HG03565 (cell line): ENCODE data around the gene RABGAP1.

Experiments
- ATAC-seq: cut with Tn5 transposase; IDR thresholded peaks from one replicate; pipeline ENCODE4 v1.9.1; 2021; ENCODE audit warnings: mild to moderate bottlenecking, moderate library complexity; ENCODE audit not compliant: unreplicated experiment

The RABGAP1 gene

DNA sequence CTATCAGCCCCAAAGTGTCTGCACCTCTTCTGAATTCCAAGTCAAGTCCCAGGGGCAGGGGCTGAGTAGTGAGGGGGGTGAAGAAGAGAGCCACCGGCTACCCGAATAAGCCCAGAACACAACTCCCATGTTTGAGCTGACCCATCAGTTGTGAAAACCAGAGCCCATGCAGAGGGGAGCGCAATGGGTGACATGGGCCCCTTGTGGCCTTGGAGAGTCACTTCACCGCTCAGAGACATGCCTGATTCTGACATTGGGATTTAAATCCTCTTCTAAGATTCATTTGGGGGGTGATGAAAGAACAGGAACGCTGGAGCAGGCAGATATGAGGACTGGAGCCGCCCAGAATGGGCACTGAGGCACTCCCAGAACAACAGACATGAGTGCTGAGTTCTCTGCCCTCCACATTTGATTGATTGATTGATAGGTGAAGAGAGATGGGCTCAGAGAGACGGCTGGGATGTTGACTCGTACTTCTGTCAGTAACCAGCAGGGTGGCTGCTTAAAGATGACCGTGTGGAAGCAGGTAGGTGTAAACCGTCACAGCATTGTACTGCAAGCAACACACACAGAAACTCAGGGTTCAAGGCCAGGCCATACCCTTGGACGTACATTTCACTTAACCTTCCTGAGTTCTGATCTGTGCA, 166.9 kb downstream of the RABGAP1 start:
- ATAC-seq: no peak

- ATAC-seq: no peak
Measured at GRCh38 chr9:123108976-123109375, 168.2 kb downstream of the RABGAP1 start.

GRCh38 chr9:123109540-123110279, 168.9 kb downstream of the RABGAP1 start:
- no peak for ATAC-seq

- no peak for ATAC-seq
Measured at GRCh38 chr9:123111427-123112014, 170.7 kb downstream of the RABGAP1 start.

- ATAC-seq: no peak
Measured at GRCh38 chr9:123112015-123112975, 171.5 kb downstream of the RABGAP1 start.

DNA sequence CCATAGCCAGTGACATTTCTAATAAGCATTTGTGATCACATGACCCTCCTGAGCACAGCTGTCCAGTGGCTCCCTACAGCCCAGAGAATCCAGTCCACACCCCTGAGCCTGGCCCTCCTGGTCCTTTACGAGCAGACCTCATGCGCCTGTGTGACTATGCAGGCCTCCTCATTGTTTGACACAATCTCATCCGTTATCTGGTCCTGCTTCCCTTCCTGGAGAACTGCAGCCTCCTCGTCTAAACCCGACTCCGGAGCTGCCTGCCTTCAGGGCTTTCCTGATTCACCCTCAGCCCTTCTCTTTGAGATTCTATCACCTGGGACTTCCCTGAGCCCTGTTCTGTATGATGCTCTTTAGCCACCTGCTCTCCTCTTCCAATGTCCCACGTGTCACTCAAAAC, 172.4 kb downstream of the RABGAP1 start:
- ATAC-seq: no peak

DNA sequence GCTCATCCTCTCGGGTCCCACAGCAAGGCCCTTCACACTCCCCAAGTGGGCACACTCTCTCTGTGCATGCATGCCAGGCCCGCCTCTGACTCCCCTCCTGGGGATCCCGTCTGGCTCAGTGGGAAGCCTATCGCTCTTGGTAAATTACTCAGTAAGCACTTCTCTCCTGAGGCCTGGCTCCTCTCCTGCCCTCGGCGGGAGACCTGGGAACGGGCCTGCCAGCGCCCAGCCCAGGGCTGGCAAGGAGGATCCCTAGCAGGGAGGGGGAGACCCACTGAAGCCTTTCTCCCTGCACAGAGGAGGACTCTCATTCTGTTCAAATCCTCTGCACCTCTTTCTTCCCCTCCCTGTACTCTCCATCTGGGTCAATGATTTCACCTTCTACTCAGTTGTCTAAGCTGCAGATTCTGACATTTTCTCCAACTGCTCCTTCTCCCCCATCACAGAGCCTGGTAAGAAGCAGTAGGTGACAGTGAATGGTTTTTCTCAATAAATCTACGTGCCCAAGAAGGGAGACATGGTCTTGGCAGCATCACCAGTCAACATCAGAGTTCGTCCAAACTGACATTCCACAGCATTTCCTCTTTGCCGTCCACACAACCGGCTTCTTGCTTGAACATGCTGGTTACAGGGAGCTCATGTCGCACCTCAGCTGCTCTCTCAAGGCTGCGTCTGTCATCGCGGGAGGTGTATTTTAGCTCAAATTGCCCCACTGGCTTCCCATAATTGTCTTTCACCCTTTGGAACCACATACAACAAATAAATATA, 174.5 kb downstream of the RABGAP1 start:
- no peak for ATAC-seq

- no peak for ATAC-seq
Measured at GRCh38 chr9:123116036-123116435, 175.2 kb downstream of the RABGAP1 start.

DNA sequence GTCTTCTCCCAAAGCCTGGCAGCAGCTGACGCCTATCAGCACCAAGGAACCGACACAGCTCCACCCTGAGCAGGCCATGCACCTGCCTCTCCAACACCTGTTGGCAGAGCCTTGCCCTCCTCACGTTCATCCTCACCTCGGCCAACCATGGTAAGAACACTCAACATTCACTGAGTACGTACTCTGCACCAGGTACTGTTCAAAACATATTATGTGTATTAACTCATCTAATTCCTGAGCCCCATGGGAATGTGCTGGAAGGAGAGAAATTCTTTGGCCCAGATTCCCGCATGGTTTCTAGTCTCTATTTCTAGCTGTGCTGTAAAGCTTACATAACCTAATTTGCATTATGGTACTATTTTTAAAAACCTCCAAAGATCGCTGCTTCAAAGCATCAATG, 178.7 kb downstream of the RABGAP1 start:
- no peak for ATAC-seq

DNA sequence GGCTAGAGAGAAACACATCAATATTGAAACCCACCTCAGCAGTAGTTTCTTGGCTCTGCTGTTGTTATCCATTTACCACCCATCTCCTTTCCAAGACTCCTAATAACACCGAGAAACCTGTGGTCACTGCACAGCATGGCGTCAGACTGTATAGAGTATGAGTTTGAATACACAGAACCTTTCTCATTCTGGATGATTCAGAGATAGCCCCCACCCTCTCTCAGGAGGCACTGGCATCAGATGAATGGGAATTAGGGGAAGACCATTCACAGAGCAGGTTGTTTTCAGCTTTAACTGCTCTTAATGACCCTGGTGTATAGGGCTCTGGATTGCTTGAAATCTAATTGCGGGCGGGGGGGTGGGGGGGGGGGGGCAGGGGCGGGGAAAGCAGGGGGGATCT, 179.3 kb downstream of the RABGAP1 start:
- ATAC-seq: no peak

- ATAC-seq: no peak
Measured at GRCh38 chr9:123120953-123121352, 180.1 kb downstream of the RABGAP1 start.

DNA sequence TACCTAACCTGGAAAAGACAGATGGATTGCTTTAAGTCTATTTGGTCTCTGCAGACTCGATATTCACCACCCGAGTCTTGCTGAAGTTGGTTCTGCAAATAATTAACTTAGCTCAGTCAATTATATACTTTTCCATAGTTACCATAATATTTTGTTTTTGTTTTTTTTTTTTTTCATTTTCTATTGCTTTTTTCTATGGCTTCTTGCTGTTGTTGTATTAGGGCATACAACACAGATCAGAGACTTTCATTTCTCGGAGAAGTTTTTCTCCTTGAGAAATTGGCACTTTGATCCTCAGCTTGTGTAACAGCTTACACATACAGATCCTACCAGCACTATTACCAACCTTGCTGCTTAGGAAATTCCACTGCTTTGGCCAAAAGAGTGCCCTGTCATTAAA, 180.6 kb downstream of the RABGAP1 start:
- no peak for ATAC-seq

GRCh38 chr9:123127512-123128075, 186.8 kb downstream of the RABGAP1 start:
- ATAC-seq: no peak

DNA sequence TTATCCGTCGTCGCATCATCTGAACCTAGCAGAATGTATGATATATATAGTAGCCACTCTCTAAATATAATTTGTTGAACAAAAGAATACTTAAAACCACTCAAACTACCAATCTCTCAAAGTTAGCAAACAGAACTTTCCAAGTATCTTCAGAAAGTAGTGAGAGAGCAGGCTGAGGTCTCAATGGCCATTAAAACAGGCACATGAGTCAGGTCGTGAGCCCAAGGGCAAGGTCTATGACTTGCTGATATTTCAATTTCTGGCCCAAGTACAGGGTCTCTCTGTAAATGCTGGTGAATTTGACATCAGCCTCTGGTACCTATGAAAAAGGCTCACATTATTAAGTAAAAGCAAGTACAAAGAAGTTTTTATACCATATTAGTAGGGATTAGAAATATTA, 187.8 kb downstream of the RABGAP1 start:
- ATAC-seq: no peak

DNA sequence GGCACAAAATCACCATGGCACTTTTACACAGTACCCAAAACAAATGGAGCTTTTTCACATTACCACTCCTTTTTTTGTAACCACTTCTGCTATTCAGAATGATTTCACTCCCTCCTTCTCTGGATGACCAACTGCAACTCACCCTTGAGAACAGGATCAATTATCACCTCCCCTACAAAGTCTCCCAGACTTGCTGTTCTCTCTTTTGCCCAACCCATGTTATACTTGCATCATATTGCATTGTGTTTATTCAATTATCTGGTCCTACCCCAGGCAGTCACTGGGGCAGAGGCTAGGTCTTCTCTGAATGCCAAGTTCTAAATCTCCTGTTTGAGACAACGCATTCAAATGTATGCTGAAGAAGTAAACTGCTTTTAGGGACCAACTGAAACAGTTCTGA, 188.6 kb downstream of the RABGAP1 start:
- no peak for ATAC-seq

DNA sequence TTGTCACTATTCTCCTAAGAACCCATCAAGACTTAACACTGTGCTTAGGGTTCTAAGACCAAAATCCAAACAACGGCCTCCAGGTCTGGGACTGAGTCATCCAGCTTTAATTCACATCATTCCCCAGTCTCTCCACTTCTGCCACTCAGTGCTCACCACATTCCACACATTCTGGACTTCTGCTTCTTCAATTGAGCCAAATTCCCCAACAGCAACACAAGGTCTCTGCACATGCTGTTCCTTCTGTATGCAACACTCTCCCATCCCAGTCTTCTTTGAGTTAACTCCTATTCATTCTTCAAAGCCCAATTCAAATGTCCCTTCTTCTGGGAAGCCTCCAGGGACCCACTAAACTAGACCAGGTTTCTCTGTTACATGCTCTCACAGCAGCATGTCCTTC, 190.4 kb downstream of the RABGAP1 start:
- no peak for ATAC-seq

DNA sequence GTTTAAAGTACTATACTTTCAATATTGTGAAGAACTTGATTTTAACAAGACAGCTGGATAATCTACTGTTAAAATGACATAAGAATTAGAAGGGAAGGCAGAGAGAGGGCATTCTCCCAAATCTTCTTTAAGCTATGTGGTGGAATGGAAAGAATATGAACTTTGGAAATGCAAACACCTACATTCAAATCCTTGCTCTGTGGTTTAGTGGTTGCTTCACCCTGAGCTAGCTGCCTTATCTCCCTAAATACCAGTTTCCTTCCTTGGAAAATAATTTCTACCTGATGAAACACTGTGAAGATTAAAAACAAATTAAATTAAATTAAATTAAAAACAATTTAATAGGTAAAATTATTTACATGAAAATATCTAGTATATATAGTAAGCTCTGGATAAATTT, 191.2 kb downstream of the RABGAP1 start:
- no peak for ATAC-seq

GRCh38 chr9:123132696-123133095, 191.9 kb downstream of the RABGAP1 start:
- no peak for ATAC-seq

DNA sequence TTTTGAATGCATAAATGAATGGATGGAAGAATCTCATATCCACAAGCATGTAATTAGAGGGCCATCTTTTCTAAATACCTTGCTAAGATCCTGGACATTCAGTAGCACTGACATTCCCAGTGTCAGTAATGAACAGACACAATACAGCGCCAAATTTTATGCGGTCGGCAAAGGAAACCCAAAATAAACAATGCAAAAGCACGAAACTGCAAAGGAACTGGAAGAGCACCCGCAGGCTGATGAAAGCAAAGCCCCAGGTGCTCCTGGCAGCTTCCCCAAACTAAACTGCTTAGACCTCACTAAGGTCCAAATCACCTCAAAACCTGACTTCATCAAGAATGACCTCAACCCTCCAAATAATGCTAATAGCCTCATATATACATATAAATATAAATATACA, 194.6 kb downstream of the RABGAP1 start:
- no peak for ATAC-seq

- no peak for ATAC-seq
Measured at GRCh38 chr9:123138163-123138562, 197.3 kb downstream of the RABGAP1 start.
